Measurements from ENCODE around the gene TPRG1. TPM values are rescaled to one million over a fixed set of nuclear protein-coding genes. Genes with fewer than 3 reads are reported as not detected.

The TPRG1 gene
- total RNA-seq, 1 donor from 2014 or later, result 2.9 TPM

DNA sequence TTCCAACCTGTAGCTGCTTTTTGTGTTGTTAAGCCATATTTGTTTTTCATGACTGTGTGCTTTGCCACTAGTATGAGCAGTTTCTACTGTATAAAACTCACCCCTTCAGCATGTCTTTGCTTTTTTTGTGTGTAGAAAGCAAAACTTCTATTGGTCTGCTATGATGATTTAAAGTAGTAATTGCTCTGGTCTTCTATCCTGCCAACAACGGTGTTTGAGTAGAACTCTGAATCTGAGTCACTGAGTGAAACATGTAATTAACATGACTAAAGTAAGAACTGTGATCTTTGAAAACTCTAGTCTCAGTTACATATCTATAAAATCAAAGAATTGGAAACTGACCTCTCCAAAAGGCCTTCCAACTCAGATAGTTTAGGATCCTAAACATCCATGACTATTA is 133.6 kb downstream of the TPRG1 start:
- intact Hi-C loops (cut with micrococcal nuclease), result loop anchor here (1.0 to 2.0 kb wide), 3 partner anchors 19 to 50 kb away; no protein-coding TSS in a partner anchor

DNA sequence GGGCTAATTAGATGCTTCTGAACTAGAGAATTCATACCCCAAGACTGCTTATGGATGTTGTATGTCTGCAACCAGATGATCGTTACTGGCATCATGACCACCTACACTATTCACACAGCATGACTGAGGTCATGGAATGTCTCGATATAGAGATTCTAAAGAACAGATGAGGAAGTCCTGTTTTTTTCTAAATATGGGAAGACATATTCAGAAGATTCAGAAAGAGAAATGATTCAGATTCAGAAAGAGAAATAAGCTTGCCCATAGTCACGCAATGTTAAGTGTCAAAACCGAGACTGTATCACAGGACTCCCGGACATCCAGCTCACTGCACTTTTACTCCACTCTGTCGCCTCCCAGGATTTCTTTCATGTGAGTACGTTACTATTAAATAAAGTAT is 136.2 kb downstream of the TPRG1 start:
- intact Hi-C loops (cut with micrococcal nuclease), result no loop called here

DNA sequence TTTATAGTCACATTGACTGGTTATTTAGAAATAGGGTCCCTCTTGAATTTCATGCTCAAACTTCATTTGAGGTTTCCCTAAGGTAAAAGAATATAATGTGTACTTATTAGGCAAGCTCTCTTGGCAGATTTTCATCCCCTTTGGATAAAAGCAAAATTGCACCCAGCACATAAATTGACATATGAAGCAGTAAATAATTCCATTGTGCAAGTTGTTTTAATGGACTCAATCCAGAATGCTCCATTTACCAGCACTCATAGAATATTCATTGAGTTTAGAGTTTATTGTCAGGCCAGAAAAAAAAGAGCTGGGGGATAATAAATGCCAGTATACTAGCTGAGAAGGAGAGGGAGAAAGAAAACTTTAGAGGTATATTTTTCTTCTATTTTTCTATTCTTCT is 136.8 kb downstream of the TPRG1 start:
- intact Hi-C loops (cut with micrococcal nuclease), result no loop called here

DNA sequence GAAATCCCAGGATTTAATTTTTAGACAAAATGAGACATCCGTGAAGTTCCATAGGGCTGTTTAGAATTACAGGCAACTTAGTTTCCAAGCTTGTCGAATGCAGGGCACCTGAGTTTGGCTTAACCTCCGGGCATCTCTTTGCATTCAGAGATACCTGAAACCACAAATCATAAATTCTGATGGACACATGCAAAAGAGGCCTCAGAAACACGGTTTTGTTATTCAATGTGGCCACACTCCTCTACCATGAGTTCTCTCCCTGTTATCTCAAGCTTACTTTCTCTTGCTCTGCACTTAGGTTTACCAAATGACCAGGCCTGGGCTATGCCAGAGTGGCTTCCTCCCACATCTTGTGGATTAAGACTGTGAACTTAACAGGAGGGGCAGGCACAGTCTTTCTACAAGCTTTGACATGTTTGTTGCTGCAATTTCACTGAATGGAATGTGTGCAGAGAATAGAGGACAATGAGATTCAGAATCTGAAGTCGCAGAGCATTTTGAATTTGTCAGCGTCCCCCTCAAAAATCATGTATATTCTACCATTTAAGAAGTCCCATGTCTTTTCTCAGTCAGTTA is 137.7 kb downstream of the TPRG1 start:
- intact Hi-C loops (cut with micrococcal nuclease), result no loop called here

DNA sequence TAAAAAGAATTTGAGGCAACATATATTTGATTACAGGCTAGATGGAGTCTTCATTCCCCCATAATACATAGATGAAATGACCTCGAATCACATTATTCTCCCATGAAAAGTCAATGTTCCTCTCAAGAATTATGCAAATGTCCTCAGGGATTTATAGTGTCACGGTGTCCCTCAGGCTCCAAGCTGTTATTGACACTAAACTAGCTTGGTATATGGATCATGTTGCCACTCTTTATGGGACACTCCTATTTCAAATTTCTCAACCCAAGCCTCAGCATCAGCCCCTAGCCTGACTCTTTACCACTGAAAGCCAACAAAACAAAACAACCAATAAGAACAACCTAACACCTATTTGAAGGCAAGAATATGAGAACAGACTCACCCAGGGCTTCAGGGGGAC is 139.8 kb downstream of the TPRG1 start:
- intact Hi-C loops (cut with micrococcal nuclease), result no loop called here

DNA sequence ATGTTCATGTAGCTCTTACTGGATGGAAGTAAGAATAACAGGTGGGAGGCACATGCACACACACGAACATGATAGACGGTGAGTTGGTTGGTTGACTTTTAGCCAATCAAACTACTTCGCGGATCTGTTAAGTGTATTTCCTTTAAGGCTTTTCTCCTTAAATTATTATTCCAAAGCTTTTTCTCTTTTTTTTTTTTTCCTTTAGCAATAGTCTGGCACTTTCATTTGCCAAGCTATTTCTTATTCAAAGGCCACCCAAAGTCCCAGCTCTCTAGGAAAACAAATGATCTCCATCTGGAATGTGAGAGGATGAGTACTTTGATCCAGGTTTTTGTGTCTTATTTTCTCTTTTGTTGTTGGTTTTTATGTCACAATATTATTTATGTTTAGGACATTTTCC is 141.1 kb downstream of the TPRG1 start:
- intact Hi-C loops (cut with micrococcal nuclease), result no loop called here

DNA sequence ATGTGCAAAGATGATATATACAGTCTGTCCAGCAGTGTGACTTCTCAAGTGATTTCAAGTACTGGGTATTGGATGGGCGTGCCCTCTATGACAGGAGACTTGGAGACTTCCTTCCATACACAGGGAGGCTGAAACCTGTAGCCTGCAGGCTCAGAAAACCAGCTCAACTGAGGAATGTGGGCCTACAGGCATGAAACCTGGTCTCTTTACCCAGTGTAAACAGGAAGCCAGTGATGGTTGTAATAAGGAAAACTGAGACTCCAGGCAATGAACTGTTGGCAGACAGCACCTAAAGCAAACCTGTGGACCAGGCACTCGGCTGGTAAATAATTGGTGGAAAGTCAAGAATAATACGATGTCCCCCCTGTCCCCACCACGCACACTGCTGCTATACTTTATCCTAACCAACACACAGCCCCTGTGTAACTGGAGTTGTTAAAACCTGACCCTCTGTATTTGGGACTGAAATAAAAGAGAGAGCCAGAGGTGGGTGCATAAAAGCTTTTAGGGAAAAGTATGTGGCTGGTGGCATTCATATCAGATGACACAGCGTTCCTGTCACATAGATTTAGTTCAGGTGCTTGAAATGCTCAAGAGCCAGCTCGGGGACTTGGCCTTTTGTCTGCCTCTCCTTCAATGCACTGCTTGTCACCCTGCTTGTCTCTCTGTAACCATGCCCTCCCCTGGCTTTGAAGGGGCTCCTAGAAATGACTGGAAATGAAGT is 144.7 kb downstream of the TPRG1 start:
- intact Hi-C loops (cut with micrococcal nuclease), result no loop called here

DNA sequence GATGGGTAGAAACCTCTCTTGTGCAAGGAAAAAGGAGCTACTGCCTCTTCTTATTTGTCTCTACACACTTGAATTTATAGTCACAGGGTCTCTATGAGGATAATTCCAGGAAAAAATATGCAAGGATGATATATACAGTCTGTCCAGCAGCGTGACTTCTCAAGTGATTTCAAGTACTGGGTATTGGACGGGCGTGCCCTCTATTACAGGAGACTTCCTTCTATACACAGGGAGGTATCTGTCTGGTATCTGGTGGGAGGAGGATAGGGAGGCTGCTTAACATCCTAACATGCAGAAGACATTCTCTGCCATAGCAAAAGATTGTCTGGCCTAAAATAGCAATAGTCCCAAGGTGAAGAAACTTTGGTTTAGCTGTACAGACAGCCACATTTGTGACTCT is 146.1 kb downstream of the TPRG1 start:
- intact Hi-C loops (cut with micrococcal nuclease), result no loop called here

DNA sequence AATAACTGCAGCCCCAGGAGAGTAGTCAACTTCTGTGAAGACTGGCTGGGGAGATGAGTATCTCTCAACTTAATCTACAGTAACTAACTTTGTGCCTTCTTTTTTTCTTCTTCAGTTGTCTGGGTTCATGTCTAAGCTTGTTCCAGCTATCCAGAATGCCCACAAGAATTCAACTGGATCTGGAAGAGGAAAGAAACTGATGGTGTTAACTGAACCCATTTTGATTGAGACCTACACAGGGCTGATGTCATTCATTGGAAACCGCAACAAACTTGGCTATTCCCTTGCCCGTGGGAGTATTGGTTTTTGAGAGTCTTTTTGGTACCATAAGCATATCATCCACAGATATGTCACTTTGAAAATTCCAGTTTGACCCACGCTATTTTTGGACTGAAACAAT is 148.7 kb downstream of the TPRG1 start:
- intact Hi-C loops (cut with micrococcal nuclease), result loop anchor here (5.0 to 10.0 kb wide), 7 partner anchors 33 to 1578 kb away; partner anchors contain the start of genes IL1RAP and LPP

DNA sequence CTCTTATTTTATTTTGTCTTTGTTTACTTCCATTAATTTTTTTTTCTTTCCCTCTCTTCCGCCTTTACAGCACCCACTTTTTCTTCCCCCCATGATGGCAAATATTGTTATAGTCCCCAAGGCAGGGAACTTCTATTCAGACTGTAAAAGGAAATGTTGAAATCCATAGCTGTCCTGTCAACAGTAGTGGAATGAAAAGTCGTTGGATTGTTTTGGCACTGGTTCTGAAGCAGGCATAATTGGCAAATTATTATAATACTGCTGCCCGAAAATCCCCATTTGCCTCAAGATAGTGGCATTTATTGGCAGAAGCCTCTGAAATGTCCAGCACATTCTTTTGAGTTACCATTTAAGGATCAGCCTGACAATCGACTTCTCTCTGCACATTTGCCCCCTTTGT is 150.6 kb downstream of the TPRG1 start:
- intact Hi-C loops (cut with micrococcal nuclease), result loop anchor here (5.0 to 10.0 kb wide), 7 partner anchors 35 to 1580 kb away; partner anchors contain the start of genes IL1RAP and LPP

DNA sequence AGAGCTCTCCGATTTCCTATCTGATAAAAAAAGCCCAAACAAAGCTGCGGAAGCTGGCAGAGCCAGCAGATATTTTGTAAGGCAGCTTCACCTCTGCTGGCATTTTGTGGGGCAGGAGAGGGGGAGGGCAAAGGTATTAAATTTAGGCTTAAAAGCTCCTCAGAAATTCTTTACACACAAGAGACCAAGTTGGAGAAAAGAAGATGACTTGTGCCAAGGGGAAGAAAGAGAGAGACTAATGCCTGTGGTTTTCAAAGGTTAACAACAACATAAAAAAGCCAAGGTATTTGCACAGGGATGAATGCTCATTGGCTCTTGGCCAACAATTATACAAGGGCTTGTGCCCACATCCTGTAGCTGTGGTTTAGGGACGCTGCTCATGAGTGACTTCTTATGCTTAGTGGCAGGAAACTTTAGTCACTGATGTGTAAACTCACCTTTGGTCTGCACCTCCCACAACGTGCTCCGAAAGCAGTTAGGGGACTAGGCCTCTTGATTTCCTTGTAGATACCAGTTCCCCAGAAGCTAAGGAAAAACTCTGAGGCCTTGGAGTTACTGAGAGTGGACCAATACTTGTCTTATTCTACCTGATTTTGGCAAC is 152.9 kb downstream of the TPRG1 start:
- intact Hi-C loops (cut with micrococcal nuclease), result loop anchor here (1.0 to 10.0 kb wide), 19 partner anchors 10 to 1956 kb away; partner anchors contain the start of genes IL1RAP, LPP and RTP4

DNA sequence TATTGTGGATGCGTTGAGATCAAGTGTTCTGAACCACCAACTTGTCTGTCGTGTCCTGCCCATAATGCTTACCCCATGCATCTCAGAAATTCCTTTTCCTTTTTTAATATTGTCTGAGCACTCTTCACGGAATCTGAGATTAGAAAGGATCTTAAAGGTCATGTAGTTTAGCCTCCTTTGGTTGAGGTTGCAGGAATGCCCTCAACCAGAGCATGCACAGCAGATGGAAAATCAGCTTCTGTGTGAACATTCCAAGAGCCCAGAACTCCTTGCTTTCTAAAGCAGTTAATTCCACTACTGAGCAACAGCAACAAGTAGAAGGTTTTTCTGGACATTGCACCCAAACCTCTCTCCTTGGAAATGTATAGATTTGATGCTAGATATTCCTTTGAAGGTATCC is 153.7 kb downstream of the TPRG1 start:
- intact Hi-C loops (cut with micrococcal nuclease), result loop anchor here (1.0 to 10.0 kb wide), 11 partner anchors 53 to 1957 kb away; partner anchors contain the start of genes IL1RAP, LPP and RTP4

DNA sequence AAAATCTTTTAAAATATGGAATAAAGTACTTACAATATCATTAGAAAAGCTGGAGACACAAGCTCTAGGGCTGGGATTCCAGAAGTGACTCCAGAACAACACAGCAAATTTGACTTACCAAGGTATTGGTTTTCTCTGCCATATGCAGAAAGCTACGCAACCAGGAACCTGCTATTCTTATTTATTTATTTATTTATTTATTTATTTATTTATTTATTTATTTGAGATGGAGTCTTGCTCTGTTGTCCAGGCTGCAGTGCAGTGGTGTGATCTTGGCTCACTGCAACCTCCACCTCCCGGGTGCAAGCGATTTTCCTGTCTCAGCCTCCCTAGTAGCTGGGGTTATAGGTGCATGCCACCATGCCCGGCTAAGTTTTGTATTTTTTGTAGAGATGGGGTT is 157.9 kb downstream of the TPRG1 start:
- intact Hi-C loops (cut with micrococcal nuclease), result loop anchor here (5.0 to 10.0 kb wide), 6 partner anchors 412 to 1527 kb away; partner anchors contain the start of genes IL1RAP and LPP

DNA sequence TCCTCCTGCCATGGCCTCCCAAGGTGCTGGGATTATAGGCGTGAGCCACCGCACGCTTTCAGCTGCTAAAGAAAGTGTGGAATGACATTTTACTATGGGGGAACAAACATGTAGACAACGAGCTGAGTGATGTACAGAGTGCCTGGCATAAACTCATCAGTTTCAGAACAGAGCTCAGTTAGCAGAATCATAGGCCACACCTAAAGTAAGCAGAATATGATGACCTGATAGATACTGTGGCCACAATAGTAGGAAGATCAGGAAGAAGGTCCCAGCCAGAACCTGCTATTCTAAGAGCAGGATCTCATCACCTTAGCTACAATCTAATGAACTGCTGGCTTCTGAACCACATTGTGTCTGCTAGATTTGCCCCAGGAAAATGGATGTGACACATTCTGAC is 158.3 kb downstream of the TPRG1 start:
- intact Hi-C loops (cut with micrococcal nuclease), result no loop called here

DNA sequence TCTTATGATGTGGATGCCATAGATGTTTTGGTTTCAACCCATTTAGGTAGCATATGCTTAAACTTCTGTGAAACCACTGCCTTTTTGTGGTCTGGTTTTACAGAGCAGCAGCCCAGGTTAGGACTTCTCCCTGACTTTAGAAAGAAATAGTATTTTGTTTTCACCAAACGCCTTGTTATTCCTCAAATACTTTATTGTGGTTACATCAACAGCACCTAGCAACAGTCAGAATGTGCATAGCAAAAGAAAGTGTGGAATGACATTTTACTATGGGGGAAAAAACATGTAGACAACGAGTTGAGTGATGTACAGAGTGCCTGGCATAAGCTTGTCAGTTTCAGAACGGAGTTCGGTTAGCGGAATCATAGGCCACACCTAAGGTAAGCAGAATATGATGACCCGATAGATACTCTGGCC is 159.2 kb downstream of the TPRG1 start:
- intact Hi-C loops (cut with micrococcal nuclease), result no loop called here

DNA sequence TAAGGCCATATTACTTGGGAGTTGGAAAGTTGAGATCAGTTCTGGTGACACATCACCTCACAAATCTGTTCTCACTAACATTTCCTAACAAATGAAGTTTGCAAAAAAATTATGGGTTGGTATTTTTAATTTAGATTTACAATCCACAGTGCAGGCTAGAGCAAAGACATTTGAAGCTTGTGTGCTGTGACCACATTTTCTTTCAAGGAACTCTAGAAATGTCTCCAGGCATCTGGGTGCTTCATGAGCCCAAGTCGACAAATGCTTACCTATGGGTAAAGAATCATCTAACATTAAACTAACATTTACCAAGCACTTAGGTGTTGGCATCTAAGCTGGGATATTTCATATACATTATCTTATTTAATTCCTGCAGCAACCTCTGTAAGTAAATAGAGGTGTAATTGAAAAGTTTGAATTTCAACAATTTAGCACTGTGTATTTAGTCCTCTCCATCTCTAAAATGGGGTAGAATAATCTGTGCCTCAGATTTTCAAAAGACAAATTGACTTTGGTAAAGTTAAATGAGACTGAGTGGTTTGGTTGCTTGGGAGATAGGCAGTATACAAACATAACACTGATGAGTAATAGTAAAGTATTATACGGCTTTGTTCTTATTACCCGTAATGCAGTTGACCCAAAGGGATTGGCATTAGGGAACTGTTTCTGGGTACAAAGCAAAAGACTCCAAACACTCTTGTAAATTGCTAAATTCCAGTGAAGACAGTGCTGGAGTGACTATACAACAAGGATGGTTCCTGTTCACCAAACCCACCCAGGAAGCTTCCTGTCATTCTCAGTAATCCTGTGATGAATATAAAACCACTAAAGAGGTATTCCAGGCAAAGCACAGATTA is 162.5 kb downstream of the TPRG1 start:
- intact Hi-C loops (cut with micrococcal nuclease), result loop anchor here (1.0 kb wide), 1 partner anchor 10 kb away; no protein-coding TSS in a partner anchor

DNA sequence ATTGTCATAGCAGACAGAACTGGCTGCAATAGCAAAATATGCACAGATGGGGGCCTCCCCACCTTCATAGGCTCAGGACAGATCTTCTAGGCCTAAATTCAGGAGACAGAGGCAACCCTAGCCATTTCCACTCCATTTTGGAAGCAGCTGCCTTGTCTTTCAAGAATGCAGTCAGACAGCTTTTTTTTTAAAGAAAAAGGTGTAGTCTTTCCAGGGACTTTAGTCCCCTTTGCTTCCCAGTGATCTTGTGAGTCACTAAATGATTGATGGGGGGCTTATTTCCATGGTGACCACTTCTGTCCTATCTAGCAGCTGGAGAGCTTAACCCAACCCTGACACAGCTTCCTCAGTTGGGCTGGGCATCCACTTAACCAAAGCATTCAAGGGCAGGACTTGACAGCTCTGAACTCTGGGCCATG is 165.9 kb downstream of the TPRG1 start:
- intact Hi-C loops (cut with micrococcal nuclease), result no loop called here

DNA sequence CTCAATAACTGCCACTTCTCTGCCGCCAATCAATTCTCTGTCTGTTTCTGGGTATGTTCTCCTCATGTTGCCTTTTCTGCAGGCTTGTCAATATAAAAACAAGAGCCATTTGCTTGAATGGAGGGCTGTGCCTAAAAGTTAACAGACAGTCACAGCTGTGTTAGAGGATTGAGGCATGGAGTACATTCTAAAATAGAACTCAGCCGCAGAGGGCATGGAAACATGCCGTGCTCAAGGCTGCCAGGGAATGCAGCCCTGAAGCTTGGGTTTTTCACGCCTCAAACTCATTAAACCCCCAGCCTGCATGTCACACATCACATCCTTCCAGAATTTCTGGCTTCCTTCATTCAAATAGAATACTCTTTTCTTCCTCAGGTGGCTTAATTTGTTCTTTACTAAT is 166.6 kb downstream of the TPRG1 start:
- intact Hi-C loops (cut with micrococcal nuclease), result no loop called here

DNA sequence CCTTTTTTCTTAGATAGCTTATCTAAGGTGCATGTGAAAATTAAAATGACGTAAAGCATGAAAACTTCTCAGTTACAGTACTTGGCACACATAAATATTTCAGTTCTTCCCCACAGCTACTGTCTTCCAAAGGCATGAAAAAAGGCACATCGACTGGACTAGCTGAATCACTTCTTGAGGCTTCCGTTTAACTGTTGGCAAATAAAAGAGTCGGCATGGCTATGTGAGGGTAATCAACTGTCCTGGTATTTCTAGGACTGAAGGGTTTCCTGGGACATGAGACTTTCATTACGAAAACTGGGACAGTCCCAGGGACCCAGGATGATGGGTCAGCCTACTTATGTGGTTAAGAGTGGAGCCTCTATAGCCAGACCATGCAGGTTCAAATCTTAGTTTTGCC is 168.2 kb downstream of the TPRG1 start:
- intact Hi-C loops (cut with micrococcal nuclease), result loop anchor here (2.0 kb wide), 1 partner anchor 15 kb away; no protein-coding TSS in a partner anchor

DNA sequence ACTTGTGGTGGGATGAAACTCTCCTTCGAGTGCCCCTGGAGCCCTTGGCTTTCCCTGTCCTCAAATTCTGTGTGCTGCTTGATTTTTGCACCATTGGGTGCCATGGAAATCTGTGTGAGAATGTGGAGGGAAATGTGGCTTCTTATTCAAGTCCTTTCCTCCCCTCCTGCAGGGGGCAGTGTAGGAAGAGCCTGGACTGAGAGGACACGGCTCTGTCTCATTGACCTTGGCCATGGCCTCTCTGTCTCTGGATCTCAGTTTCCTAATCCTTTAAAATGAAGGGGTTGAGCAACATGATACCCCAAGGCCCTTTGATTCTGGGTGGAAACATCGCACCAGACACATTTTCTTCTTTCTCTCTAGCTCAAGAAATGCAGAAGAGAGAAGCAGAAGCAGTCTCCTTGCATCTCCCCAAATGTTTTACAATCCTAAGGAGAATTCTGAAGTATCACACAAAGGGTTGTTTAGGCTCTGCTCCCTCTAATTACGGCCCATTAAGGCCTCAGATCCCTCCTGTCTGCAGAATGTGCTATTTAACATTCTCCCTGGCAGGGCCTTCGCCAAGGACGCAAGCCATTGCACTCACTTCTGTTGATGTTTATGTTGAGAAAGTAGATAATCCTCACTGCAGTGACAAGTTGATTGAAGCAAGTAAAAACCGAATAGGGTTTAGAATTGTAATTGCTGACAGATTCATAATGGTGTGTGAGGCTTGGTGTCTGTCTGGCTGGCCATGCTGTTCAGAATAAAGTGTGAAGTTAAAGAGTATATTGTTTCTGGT is 169.1 kb downstream of the TPRG1 start:
- intact Hi-C loops (cut with micrococcal nuclease), result loop anchor here (2.0 kb wide), 1 partner anchor 14 kb away; no protein-coding TSS in a partner anchor
